Natural killer cell treated with Interleukin-12 subunit alpha and Interleukin-12 subunit beta and Interleukin-15 and Interleukin-18, amount 100 ng/mL, for 72 hours (primary cell): ENCODE measurements around the gene CHCHD6. TPM values are rescaled to one million over a fixed set of nuclear protein-coding genes. Genes with fewer than 3 reads are reported as not detected.
A peak's percentile ranks its signal among the peaks of the same experiment; 100 is the strongest.

Experiments
- ATAC-seq, 2 donors: fragments of 150-1000 bp; cut with Tn5 transposase in 1 of 2; sonication (Bioruptor Pico), chemical (Tn5 transposase) in 1 of 2; 2 replicates each; pipeline ENCODE4 v1.10.0; 2021
- DNase-seq: peaks from one replicate; pipeline ENCODE4 v3.0.0; 2022; ENCODE audit warnings: low spot score
- H3K27ac Mint-ChIP-seq, 2 donors: 1 replicate in 1 of 2; 2 replicates in 1 of 2; pipeline ENCODE4 v1.8.0; 2022; ENCODE audit warnings: mixed read lengths in 2 of 2, mild to moderate bottlenecking in 1 of 2, moderate library complexity in 1 of 2
- H3K27me3 Mint-ChIP-seq, 2 donors: 1 replicate in 1 of 2; 2 replicates in 1 of 2; pipeline ENCODE4 v1.8.0; 2022; ENCODE audit warnings: mixed read lengths in 2 of 2
- H3K36me3 Mint-ChIP-seq: one replicate; pipeline ENCODE4 v1.8.0; 2022; ENCODE audit warnings: mixed read lengths
- H3K4me1 Mint-ChIP-seq, 2 donors: 1 replicate in 1 of 2; 2 replicates in 1 of 2; pipeline ENCODE4 v1.8.0; 2022; ENCODE audit warnings: low read depth in 2 of 2, mixed read lengths in 2 of 2, mild to moderate bottlenecking in 1 of 2
- H3K4me3 Mint-ChIP-seq: one replicate; pipeline ENCODE4 v1.8.0; 2022; ENCODE audit warnings: mixed read lengths
- H3K9me3 Mint-ChIP-seq: 2 replicates; pipeline ENCODE4 v1.8.0; 2022; ENCODE audit warnings: mixed read lengths
- total RNA-seq, 2 donors: library from RNA; stranded (reverse); gene quantifications; one replicate each; pipeline ENCODE4 v1.2.3, GENCODE V29; 2022

The CHCHD6 gene
- total RNA-seq, 2 donors from 2014 or later: 8.0 to 13.3 TPM

GRCh38 chr3:126900859-126901540, 197.0 kb downstream of the CHCHD6 start:
- Mint-ChIP-seq H3K4me1 (peaks cover 0 to 3% of the 10 kb centered on the region in 2 donors), H3K9me3 (no peaks in the 10 kb centered on the region), H3K36me3 (no peaks in the 10 kb centered on the region), H3K27ac (no peak overlapping the region), H3K27me3 (peaks cover 22 to 34% of the 10 kb centered on the region in 2 donors), H3K4me3 (no peak overlapping the region)
- no peak for ATAC-seq
- DNase-seq: no peak

GRCh38 chr3:126901631-126902030, 197.6 kb downstream of the CHCHD6 start:
- Mint-ChIP-seq H3K36me3 (no peaks in the 10 kb centered on the region), H3K27me3 (peaks cover 21 to 38% of the 10 kb centered on the region in 2 donors), H3K4me1 (peaks cover 0 to 3% of the 10 kb centered on the region in 2 donors), H3K27ac (no peak overlapping the region), H3K4me3 (no peak overlapping the region), H3K9me3 (no peaks in the 10 kb centered on the region)
- ATAC-seq: no peak
- DNase-seq: no peak

GRCh38 chr3:126903521-126903920, 199.5 kb downstream of the CHCHD6 start:
- Mint-ChIP-seq H3K36me3 (no peaks in the 10 kb centered on the region), H3K9me3 (no peaks in the 10 kb centered on the region), H3K27ac (no peak overlapping the region), H3K27me3 (peaks cover 32 to 37% of the 10 kb centered on the region in 2 donors), H3K4me1 (peaks cover 6 to 9% of the 10 kb centered on the region in 2 donors), H3K4me3 (no peak overlapping the region)
- DNase-seq: no peak
- no peak for ATAC-seq

- H3K27me3 Mint-ChIP-seq: peaks cover 28 to 30% of the 10 kb centered on the region in 2 donors
- ATAC-seq: no peak
- peaks cover 40 to 42% of the 10 kb centered on the region in 2 donors for H3K4me1 Mint-ChIP-seq
- peaks cover 5% of the 10 kb centered on the region for H3K36me3 Mint-ChIP-seq
- no peaks in the 10 kb centered on the region for H3K9me3 Mint-ChIP-seq
- H3K27ac Mint-ChIP-seq: no peak overlapping the region
- H3K4me3 Mint-ChIP-seq: no peak overlapping the region
- no peak for DNase-seq
Observed at GRCh38 chr3:126907557-126907956, 203.5 kb downstream of the CHCHD6 start.

GRCh38 chr3:126908752-126909275, 204.8 kb downstream of the CHCHD6 start:
- Mint-ChIP-seq H3K4me1 (peaks cover 40 to 42% of the 10 kb centered on the region in 2 donors), H3K36me3 (peaks cover 5% of the 10 kb centered on the region), H3K4me3 (peak overlapping the region; percentile 50), H3K9me3 (no peaks in the 10 kb centered on the region), H3K27me3 (peaks cover 28 to 30% of the 10 kb centered on the region in 2 donors), H3K27ac (peak overlapping the region in 1 of 2 donors; percentile 50)
- peak; percentile 71 for DNase-seq
- ATAC-seq: peak in 1 of 2 donors; percentile 54

- Mint-ChIP-seq H3K27me3 (peaks cover 30 to 31% of the 10 kb centered on the region in 2 donors), H3K36me3 (peaks cover 5% of the 10 kb centered on the region), H3K4me1 (peaks cover 40 to 42% of the 10 kb centered on the region in 2 donors), H3K4me3 (peak overlapping the region; percentile 91), H3K27ac (peak overlapping the region; percentile 88 to 89), H3K9me3 (no peaks in the 10 kb centered on the region)
- ATAC-seq (no peak), DNase-seq (no peak)
Observed at GRCh38 chr3:126910231-126910630, 206.2 kb downstream of the CHCHD6 start.

- Mint-ChIP-seq H3K4me3 (peak overlapping the region; percentile 91), H3K27me3 (peaks cover 32 to 33% of the 10 kb centered on the region in 2 donors), H3K36me3 (peaks cover 9% of the 10 kb centered on the region), H3K9me3 (no peaks in the 10 kb centered on the region), H3K4me1 (peaks cover 42 to 43% of the 10 kb centered on the region in 2 donors), H3K27ac (peak overlapping the region; percentile 88 to 89)
- ATAC-seq: peak; percentile 96 to 98
- DNase-seq: peak; percentile 90
Observed at GRCh38 chr3:126911162-126912026, 207.4 kb downstream of the CHCHD6 start.

- Mint-ChIP-seq H3K4me1 (peaks cover 42 to 43% of the 10 kb centered on the region in 2 donors), H3K9me3 (no peaks in the 10 kb centered on the region), H3K27ac (peak overlapping the region; percentile 88 to 89), H3K4me3 (peak overlapping the region; percentile 91), H3K36me3 (peaks cover 9% of the 10 kb centered on the region), H3K27me3 (peaks cover 26% of the 10 kb centered on the region in 2 donors)
- no peak for ATAC-seq
- no peak for DNase-seq
Observed at GRCh38 chr3:126912027-126912422, 208.0 kb downstream of the CHCHD6 start.

- peak overlapping the region; percentile 88 to 89 for H3K27ac Mint-ChIP-seq
- no peaks in the 10 kb centered on the region for H3K9me3 Mint-ChIP-seq
- DNase-seq: no peak
- ATAC-seq: no peak
- H3K4me3 Mint-ChIP-seq: peak overlapping the region; percentile 91
- peaks cover 9% of the 10 kb centered on the region for H3K36me3 Mint-ChIP-seq
- peaks cover 30 to 31% of the 10 kb centered on the region in 2 donors for H3K27me3 Mint-ChIP-seq
- peaks cover 42 to 43% of the 10 kb centered on the region in 2 donors for H3K4me1 Mint-ChIP-seq
Observed at GRCh38 chr3:126912491-126913195, 208.6 kb downstream of the CHCHD6 start.

- Mint-ChIP-seq H3K27me3 (peaks cover 27 to 32% of the 10 kb centered on the region in 2 donors), H3K4me3 (no peak overlapping the region), H3K4me1 (peaks cover 36% of the 10 kb centered on the region in 2 donors), H3K9me3 (no peaks in the 10 kb centered on the region), H3K27ac (no peak overlapping the region), H3K36me3 (peaks cover 9% of the 10 kb centered on the region)
- no peak for ATAC-seq
- DNase-seq: no peak
Observed at GRCh38 chr3:126913524-126913923, 209.5 kb downstream of the CHCHD6 start.

- peaks cover 28 to 30% of the 10 kb centered on the region in 2 donors for H3K27me3 Mint-ChIP-seq
- ATAC-seq: no peak
- peaks cover 9% of the 10 kb centered on the region for H3K36me3 Mint-ChIP-seq
- peaks cover 29% of the 10 kb centered on the region in 2 donors for H3K4me1 Mint-ChIP-seq
- DNase-seq: no peak
- no peaks in the 10 kb centered on the region for H3K9me3 Mint-ChIP-seq
- H3K27ac Mint-ChIP-seq: no peak overlapping the region
- no peak overlapping the region for H3K4me3 Mint-ChIP-seq
Observed at GRCh38 chr3:126914226-126914625, 210.2 kb downstream of the CHCHD6 start.

GRCh38 chr3:126915015-126915414, 211.0 kb downstream of the CHCHD6 start:
- ATAC-seq (no peak), DNase-seq (no peak)
- Mint-ChIP-seq H3K4me3 (no peak overlapping the region), H3K27me3 (peaks cover 29 to 32% of the 10 kb centered on the region in 2 donors), H3K27ac (no peak overlapping the region), H3K9me3 (no peaks in the 10 kb centered on the region), H3K4me1 (peaks cover 23 to 25% of the 10 kb centered on the region in 2 donors), H3K36me3 (peaks cover 9% of the 10 kb centered on the region)

- H3K27ac Mint-ChIP-seq: no peak overlapping the region
- H3K9me3 Mint-ChIP-seq: no peaks in the 10 kb centered on the region
- no peak overlapping the region for H3K4me3 Mint-ChIP-seq
- peaks cover 18% of the 10 kb centered on the region for H3K36me3 Mint-ChIP-seq
- peaks cover 36% of the 10 kb centered on the region in 2 donors for H3K27me3 Mint-ChIP-seq
- peaks cover 8 to 12% of the 10 kb centered on the region in 2 donors for H3K4me1 Mint-ChIP-seq
- DNase-seq (no peak), ATAC-seq (no peak)
Observed at GRCh38 chr3:126916546-126916945, 212.5 kb downstream of the CHCHD6 start.
